ENCODE results near the gene PDXDC1.
"Not testable (repeated sequence)": the region's sequence is repeated elsewhere in the genome, so short reads cannot be mapped to it uniquely, and the experiment has no call there.

PDXDC1 gene

GRCh38 chr16:14974656-14975417 lies at the start of gene PDXDC1:
TSS of gene PDXDC1 (plus strand) at chr16:14975026. CDS start at chr16:14975200, 174 bp downstream.
- DNase-seq (ENCODE audit: low read depth) = peak; percentile 63
- peak within 1 kb of the TSS; percentile 82 for H3K4me3 ChIP-seq (ENCODE audit: low read depth, low read length)

- not testable (repeated sequence) for H3K4me3 ChIP-seq (ENCODE audit: low read depth, low read length); DNase-seq (ENCODE audit: low read depth)
Observed at GRCh38 chr16:14928064-14928714, 46.6 kb upstream of the PDXDC1 start.

- DNase-seq (ENCODE audit: low read depth); H3K4me3 ChIP-seq (ENCODE audit: low read depth, low read length): not testable (repeated sequence)
Observed at GRCh38 chr16:14929176-14929575, 45.6 kb upstream of the PDXDC1 start.

- H3K4me3 ChIP-seq (ENCODE audit: low read depth, low read length); DNase-seq (ENCODE audit: low read depth): not testable (repeated sequence)
Observed at GRCh38 chr16:14930246-14930645, 44.6 kb upstream of the PDXDC1 start.

GRCh38 chr16:14930971-14931370 lies 43.9 kb upstream of the PDXDC1 start:
- not testable (repeated sequence) for DNase-seq (ENCODE audit: low read depth); H3K4me3 ChIP-seq (ENCODE audit: low read depth, low read length)

GRCh38 chr16:14932581-14933375 lies 42.0 kb upstream of the PDXDC1 start:
- DNase-seq (ENCODE audit: low read depth); H3K4me3 ChIP-seq (ENCODE audit: low read depth, low read length): not testable (repeated sequence)

GRCh38 chr16:14937143-14937542 lies 37.7 kb upstream of the PDXDC1 start, which contains the start of gene NPIPA1:
TSS of gene NPIPA1 (plus strand) at chr16:14937443. CDS start at chr16:14937443, 0 bp downstream.
- not testable (repeated sequence) for DNase-seq (ENCODE audit: low read depth)

GRCh38 chr16:14937994-14938393 lies 36.8 kb upstream of the PDXDC1 start:
- not testable (repeated sequence) for H3K4me3 ChIP-seq (ENCODE audit: low read depth, low read length); DNase-seq (ENCODE audit: low read depth)

More at GRCh38 chr16:14937143-14937542, 37.7 kb upstream of the PDXDC1 start, which contains the start of gene NPIPA1:
- H3K4me3 ChIP-seq (ENCODE audit: low read depth, low read length) = not testable (repeated sequence)

- not testable (repeated sequence) for H3K4me3 ChIP-seq (ENCODE audit: low read depth, low read length); DNase-seq (ENCODE audit: low read depth)
Observed at GRCh38 chr16:14942686-14943085, 32.1 kb upstream of the PDXDC1 start.

- H3K4me3 ChIP-seq (ENCODE audit: low read depth, low read length) = no peak overlapping the region
- no peak for DNase-seq (ENCODE audit: low read depth)
Observed at GRCh38 chr16:14955546-14956231, 19.1 kb upstream of the PDXDC1 start.

GRCh38 chr16:14957576-14958322 lies 17.1 kb upstream of the PDXDC1 start:
- no peak overlapping the region for H3K4me3 ChIP-seq (ENCODE audit: low read depth, low read length)
- no peak for DNase-seq (ENCODE audit: low read depth)

- no peak for DNase-seq (ENCODE audit: low read depth)
- no peak overlapping the region for H3K4me3 ChIP-seq (ENCODE audit: low read depth, low read length)
Observed at GRCh38 chr16:14958323-14958600, 16.6 kb upstream of the PDXDC1 start.

GRCh38 chr16:14958970-14959369 lies 15.9 kb upstream of the PDXDC1 start:
- no peak overlapping the region for H3K4me3 ChIP-seq (ENCODE audit: low read depth, low read length)
- DNase-seq (ENCODE audit: low read depth) = no peak

- no peak for DNase-seq (ENCODE audit: low read depth)
- no peak overlapping the region for H3K4me3 ChIP-seq (ENCODE audit: low read depth, low read length)
Observed at GRCh38 chr16:14961405-14962186, 13.2 kb upstream of the PDXDC1 start.

GRCh38 chr16:14963281-14964173 lies 11.3 kb upstream of the PDXDC1 start:
- no peak for DNase-seq (ENCODE audit: low read depth)
- H3K4me3 ChIP-seq (ENCODE audit: low read depth, low read length) = no peak overlapping the region

- DNase-seq (ENCODE audit: low read depth) = no peak
- H3K4me3 ChIP-seq (ENCODE audit: low read depth, low read length) = no peak overlapping the region
Observed at GRCh38 chr16:14965328-14965727, 9.5 kb upstream of the PDXDC1 start.

GRCh38 chr16:14969795-14970194 lies 5.0 kb upstream of the PDXDC1 start:
- not testable (repeated sequence) for H3K4me3 ChIP-seq (ENCODE audit: low read depth, low read length); DNase-seq (ENCODE audit: low read depth)

All from skeletal muscle cell (primary cell).